Activated T-cell treated with anti-CD3 and anti-CD28 coated beads for 4 hours (primary cell): ENCODE data around the gene ENHO.
"Not testable (repeated sequence)": the region's sequence is repeated elsewhere in the genome, so short reads cannot be mapped to it uniquely, and the experiment has no call there.

Experiments
- DNase-seq: peaks from one replicate; pipeline ENCODE4 v3.0.0-alpha.2; 2020

Gene ENHO

GRCh38 chr9:34505370-34506120 is 17.2 kb downstream of the ENHO start:
- no peak for DNase-seq

GRCh38 chr9:34503406-34503805 is 19.4 kb downstream of the ENHO start:
- no peak for DNase-seq

- DNase-seq, result no peak
Observed at GRCh38 chr9:34502891-34503290, 19.9 kb downstream of the ENHO start.

- DNase-seq, result no peak
Observed at GRCh38 chr9:34502471-34502870, 20.3 kb downstream of the ENHO start.

GRCh38 chr9:34501889-34502425 is 20.8 kb downstream of the ENHO start:
- DNase-seq, result no peak

- no peak for DNase-seq
Observed at GRCh38 chr9:34501372-34501771, 21.4 kb downstream of the ENHO start.

- peak; percentile 74 for DNase-seq
Observed at GRCh38 chr9:34500623-34501267, 22.0 kb downstream of the ENHO start.

GRCh38 chr9:34499076-34499475 is 23.7 kb downstream of the ENHO start:
- DNase-seq, result no peak

- no peak for DNase-seq
Observed at GRCh38 chr9:34498553-34498952, 24.2 kb downstream of the ENHO start.

GRCh38 chr9:34496149-34496712 is 26.6 kb downstream of the ENHO start:
- DNase-seq, result no peak

- no peak for DNase-seq
Observed at GRCh38 chr9:34493972-34494535, 28.7 kb downstream of the ENHO start.

- DNase-seq, result no peak
Observed at GRCh38 chr9:34492051-34492450, 30.7 kb downstream of the ENHO start.

- DNase-seq, result no peak
Observed at GRCh38 chr9:34491596-34491995, 31.2 kb downstream of the ENHO start.

GRCh38 chr9:34490760-34491159 is 32.0 kb downstream of the ENHO start:
- DNase-seq, result no peak

- no peak for DNase-seq
Observed at GRCh38 chr9:34490360-34490759, 32.4 kb downstream of the ENHO start.

GRCh38 chr9:34486572-34486971 is 36.2 kb downstream of the ENHO start:
- DNase-seq, result no peak

GRCh38 chr9:34485822-34486221 is 37.0 kb downstream of the ENHO start:
- no peak for DNase-seq

GRCh38 chr9:34484678-34485077 is 38.1 kb downstream of the ENHO start:
- no peak for DNase-seq

- DNase-seq, result not testable (repeated sequence)
Observed at GRCh38 chr9:34482746-34483145, 40.0 kb downstream of the ENHO start.

- not testable (repeated sequence) for DNase-seq
Observed at GRCh38 chr9:34481620-34482019, 41.2 kb downstream of the ENHO start.

- DNase-seq, result no peak
Observed at GRCh38 chr9:34479431-34479866, 43.3 kb downstream of the ENHO start.

- no peak for DNase-seq
Observed at GRCh38 chr9:34477541-34477940, 45.2 kb downstream of the ENHO start.

GRCh38 chr9:34475097-34475496 is 47.7 kb downstream of the ENHO start:
- DNase-seq, result no peak
